HEK293 (cell line): ENCODE data around the gene HAUS2.
"Not testable (repeated sequence)": the region's sequence is repeated elsewhere in the genome, so short reads cannot be mapped to it uniquely, and the experiment has no call there.

Experiments
- CTCF ChIA-PET: fragments of 350-600 bp; formaldehyde crosslinking; extraction: SDS; loops from one replicate; lab custom pipeline; 2021; ENCODE audit warnings: antibody characterized with exemption; lab: Yijun Ruan, JAX
- POLR2A ChIA-PET: fragments of 300-600 bp; formaldehyde crosslinking; extraction: SDS; loops from one replicate; lab custom pipeline; 2020; ENCODE audit warnings: antibody characterized with exemption, inconsistent platforms; lab: Yijun Ruan, JAX
- H3K27ac ChIP-seq: fragments of 200-500 bp; sonication (Bioruptor generic); 2 replicates; pipeline ENCODE4 v1.5.1; 2014; ENCODE audit warnings: low read depth, low read length, control low read depth, inconsistent platforms; ENCODE audit errors: extremely low read depth
- H3K36me3 ChIP-seq, 2 experiments: fragments of 200-500 bp in 1 of 2; sonication (Bioruptor generic) in 1 of 2; 1 replicate in 1 of 2; 2 replicates in 1 of 2; pipeline ENCODE4 v1.5.1; 2014 to 2017; ENCODE audit warnings: inconsistent platforms in 2 of 2, low read length in 2 of 2; ENCODE audit not compliant: control insufficient read depth in 2 of 2, insufficient read depth in 1 of 2
- H3K4me1 ChIP-seq: fragments of 200-500 bp; sonication (Bioruptor generic); 2 replicates; pipeline ENCODE4 v1.5.1; 2014; ENCODE audit warnings: mild to moderate bottlenecking, low read length, inconsistent platforms; ENCODE audit not compliant: control insufficient read depth, insufficient read depth
- H3K4me3 ChIP-seq: 2 replicates; pipeline ENCODE4 v1.5.1; 2011; ENCODE audit warnings: low read depth, mild to moderate bottlenecking, control low read depth, low read length, moderate library complexity
- H3K9me3 ChIP-seq: fragments of 200-500 bp; sonication (Bioruptor generic); 2 replicates; pipeline ENCODE4 v1.5.1; 2014; ENCODE audit warnings: low read depth, low read length, inconsistent platforms; ENCODE audit not compliant: control insufficient read depth, insufficient read depth
- KLF9 ChIP-seq: fragments of 450-650 bp; formaldehyde crosslinking; IDR thresholded peaks from 2 replicates; pipeline ENCODE4 v1.5.1; 2016; ENCODE audit warnings: missing biosample characterization, missing genetic modification characterization, low read depth
- SCRT2 ChIP-seq: fragments of 450-650 bp; formaldehyde crosslinking; IDR thresholded peaks from 2 replicates; pipeline ENCODE4 v1.5.1; 2016; ENCODE audit warnings: missing biosample characterization, missing genetic modification characterization
- ZNF174 ChIP-seq: fragments of 450-650 bp; formaldehyde crosslinking; IDR thresholded peaks from 2 replicates; pipeline ENCODE4 v1.5.0; 2017; ENCODE audit warnings: missing biosample characterization, mild to moderate bottlenecking, missing genetic modification characterization
- ZNF221 ChIP-seq: fragments of 450-650 bp; formaldehyde crosslinking; IDR thresholded peaks from 2 replicates; pipeline ENCODE4 v1.5.1; 2017; ENCODE audit warnings: missing biosample characterization, missing genetic modification characterization, borderline replicate concordance
- ZNF223 ChIP-seq: fragments of 450-650 bp; formaldehyde crosslinking; IDR thresholded peaks from 2 replicates; pipeline ENCODE4 v1.5.1; 2016; ENCODE audit warnings: missing biosample characterization, missing genetic modification characterization
- ZNF341 ChIP-seq: fragments of 450-650 bp; formaldehyde crosslinking; IDR thresholded peaks from 2 replicates; pipeline ENCODE4; 2016; ENCODE audit warnings: low read depth, missing biosample characterization, missing genetic modification characterization
- ZNF391 ChIP-seq: fragments of 450-650 bp; formaldehyde crosslinking; IDR thresholded peaks from 2 replicates; pipeline ENCODE4 v1.5.1; 2016; ENCODE audit warnings: low read depth, missing biosample characterization, missing genetic modification characterization, borderline replicate concordance
- ZNF501 ChIP-seq: fragments of 450-650 bp; formaldehyde crosslinking; IDR thresholded peaks from 2 replicates; pipeline ENCODE4 v1.5.1; 2016; ENCODE audit warnings: missing biosample characterization, missing genetic modification characterization
- ZNF529 ChIP-seq: fragments of 450-650 bp; formaldehyde crosslinking; IDR thresholded peaks from 2 replicates; pipeline ENCODE4 v1.5.1; 2017; ENCODE audit warnings: missing genetic modification characterization, missing biosample characterization; ENCODE audit not compliant: insufficient replicate concordance
- ZNF776 ChIP-seq: fragments of 450-650 bp; formaldehyde crosslinking; IDR thresholded peaks from 2 replicates; pipeline ENCODE4 v1.5.0; 2017; ENCODE audit warnings: missing biosample characterization, missing genetic modification characterization, borderline replicate concordance
- ZSCAN30 ChIP-seq: fragments of 450-650 bp; IDR thresholded peaks from 2 replicates; pipeline ENCODE4 v1.5.1; 2018; ENCODE audit warnings: missing biosample characterization, mild to moderate bottlenecking, missing genetic modification characterization, moderate library complexity
- TF ChIP-seq, protein P1 (sequence below): fragments of 450-650 bp; formaldehyde crosslinking; IDR thresholded peaks from 2 replicates; pipeline ENCODE4 v1.5.1; 2016; ENCODE audit warnings: missing biosample characterization, missing genetic modification characterization
- TF ChIP-seq, protein P2 (sequence below): fragments of 450-650 bp; formaldehyde crosslinking; IDR thresholded peaks from 2 replicates; pipeline ENCODE4 v1.5.1; 2016; ENCODE audit warnings: missing biosample characterization, missing genetic modification characterization
- TF ChIP-seq, protein P3 (sequence below): fragments of 450-650 bp; formaldehyde crosslinking; IDR thresholded peaks from 2 replicates; pipeline ENCODE4 v1.5.1; 2016; ENCODE audit warnings: missing biosample characterization, missing genetic modification characterization
- TF ChIP-seq, protein P4 (sequence below): fragments of 450-650 bp; formaldehyde crosslinking; IDR thresholded peaks from 2 replicates; pipeline ENCODE4 v1.5.1; 2016; ENCODE audit warnings: missing biosample characterization, missing genetic modification characterization
- TF ChIP-seq, protein P5 (sequence below): IDR thresholded peaks from 2 replicates; pipeline ENCODE4 v1.6.1; 2011; ENCODE audit warnings: mild to moderate bottlenecking, low read depth, low read length, borderline replicate concordance

HAUS2 gene

DNA sequence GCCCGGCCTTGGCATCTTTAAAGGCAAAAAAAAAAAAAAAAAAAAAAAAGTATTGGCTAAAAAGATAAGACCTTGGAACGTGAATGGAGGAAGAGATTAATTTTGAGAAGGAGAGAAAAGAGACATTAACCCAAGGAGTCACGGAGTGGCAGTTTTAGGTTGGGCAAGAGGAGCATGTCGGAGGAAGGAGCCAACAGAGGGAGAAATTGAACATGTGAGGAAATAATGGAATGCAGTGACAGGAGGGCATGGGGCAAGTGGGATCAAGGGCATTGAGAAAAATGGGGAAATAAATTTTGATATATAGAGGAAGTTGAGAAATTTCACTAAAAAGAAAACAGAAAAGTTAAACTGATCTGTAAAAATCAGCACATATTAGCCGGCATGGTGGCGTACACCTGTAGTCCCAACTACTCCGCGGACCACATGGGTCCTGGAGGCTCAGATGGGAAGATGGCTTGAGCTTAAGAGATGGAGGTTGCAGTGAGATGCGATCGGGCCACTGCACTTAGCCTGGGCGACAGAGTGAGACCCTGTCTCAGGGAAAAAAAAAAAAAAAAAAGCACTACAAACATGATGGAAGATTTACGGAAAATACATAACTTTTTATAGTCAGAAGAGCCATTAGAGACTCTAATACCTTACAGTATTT lies 1.2 kb downstream of the HAUS2 start:
- CTCF ChIA-PET: interaction anchor here (0.7 kb wide), 1 partner anchor 101 kb away, joined by 6 read pairs; no protein-coding TSS in a partner anchor
- no peak for TF ChIP-seq ZNF776 (tag by site-specific recombination)
- TF ChIP-seq, protein P1, sequence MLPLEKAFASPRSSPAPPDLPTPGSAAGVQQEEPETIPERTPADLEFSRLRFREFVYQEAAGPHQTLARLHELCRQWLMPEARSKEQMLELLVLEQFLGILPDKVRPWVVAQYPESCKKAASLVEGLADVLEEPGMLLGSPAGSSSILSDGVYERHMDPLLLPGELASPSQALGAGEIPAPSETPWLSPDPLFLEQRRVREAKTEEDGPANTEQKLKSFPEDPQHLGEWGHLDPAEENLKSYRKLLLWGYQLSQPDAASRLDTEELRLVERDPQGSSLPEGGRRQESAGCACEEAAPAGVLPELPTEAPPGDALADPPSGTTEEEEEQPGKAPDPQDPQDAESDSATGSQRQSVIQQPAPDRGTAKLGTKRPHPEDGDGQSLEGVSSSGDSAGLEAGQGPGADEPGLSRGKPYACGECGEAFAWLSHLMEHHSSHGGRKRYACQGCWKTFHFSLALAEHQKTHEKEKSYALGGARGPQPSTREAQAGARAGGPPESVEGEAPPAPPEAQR (tag by site-specific recombination): no peak
- TF ChIP-seq ZNF223 (tag by site-specific recombination): no peak
- no peak for TF ChIP-seq ZNF391 (tag by site-specific recombination)
- TF ChIP-seq, protein P2, sequence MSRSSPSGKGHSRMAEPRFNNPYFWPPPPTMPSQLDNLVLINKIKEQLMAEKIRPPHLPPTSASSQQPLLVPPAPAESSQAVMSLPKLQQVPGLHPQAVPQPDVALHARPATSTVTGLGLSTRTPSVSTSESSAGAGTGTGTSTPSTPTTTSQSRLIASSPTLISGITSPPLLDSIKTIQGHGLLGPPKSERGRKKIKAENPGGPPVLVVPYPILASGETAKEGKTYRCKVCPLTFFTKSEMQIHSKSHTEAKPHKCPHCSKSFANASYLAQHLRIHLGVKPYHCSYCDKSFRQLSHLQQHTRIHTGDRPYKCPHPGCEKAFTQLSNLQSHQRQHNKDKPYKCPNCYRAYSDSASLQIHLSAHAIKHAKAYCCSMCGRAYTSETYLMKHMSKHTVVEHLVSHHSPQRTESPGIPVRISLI (tag by site-specific recombination): 0 out of 2 replicates have a peak, but pooled peaks have one; percentile 30
- TF ChIP-seq, protein P3, sequence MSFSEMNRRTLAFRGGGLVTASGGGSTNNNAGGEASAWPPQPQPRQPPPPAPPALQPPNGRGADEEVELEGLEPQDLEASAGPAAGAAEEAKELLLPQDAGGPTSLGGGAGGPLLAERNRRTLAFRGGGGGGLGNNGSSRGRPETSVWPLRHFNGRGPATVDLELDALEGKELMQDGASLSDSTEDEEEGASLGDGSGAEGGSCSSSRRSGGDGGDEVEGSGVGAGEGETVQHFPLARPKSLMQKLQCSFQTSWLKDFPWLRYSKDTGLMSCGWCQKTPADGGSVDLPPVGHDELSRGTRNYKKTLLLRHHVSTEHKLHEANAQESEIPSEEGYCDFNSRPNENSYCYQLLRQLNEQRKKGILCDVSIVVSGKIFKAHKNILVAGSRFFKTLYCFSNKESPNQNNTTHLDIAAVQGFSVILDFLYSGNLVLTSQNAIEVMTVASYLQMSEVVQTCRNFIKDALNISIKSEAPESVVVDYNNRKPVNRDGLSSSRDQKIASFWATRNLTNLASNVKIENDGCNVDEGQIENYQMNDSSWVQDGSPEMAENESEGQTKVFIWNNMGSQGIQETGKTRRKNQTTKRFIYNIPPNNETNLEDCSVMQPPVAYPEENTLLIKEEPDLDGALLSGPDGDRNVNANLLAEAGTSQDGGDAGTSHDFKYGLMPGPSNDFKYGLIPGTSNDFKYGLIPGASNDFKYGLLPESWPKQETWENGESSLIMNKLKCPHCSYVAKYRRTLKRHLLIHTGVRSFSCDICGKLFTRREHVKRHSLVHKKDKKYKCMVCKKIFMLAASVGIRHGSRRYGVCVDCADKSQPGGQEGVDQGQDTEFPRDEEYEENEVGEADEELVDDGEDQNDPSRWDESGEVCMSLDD (tag by site-specific recombination): no peak
- H3K27ac ChIP-seq: no peak overlapping the region
- H3K4me1 ChIP-seq: no peaks in the 10 kb centered on the region
- POLR2A ChIA-PET: interaction anchor here (0.6 to 2.6 kb wide), 2 partner anchors 25 to 51 kb away, joined by 4 to 16 read pairs; partner anchors contain the start of gene STARD9
- H3K4me3 ChIP-seq: peak overlapping the region; percentile 7
- peaks cover 5 to 17% of the 10 kb centered on the region in 2 experiments; a peak in 1 of 3 replicates for H3K36me3 ChIP-seq
- H3K9me3 ChIP-seq: no peaks in the 10 kb centered on the region

DNA sequence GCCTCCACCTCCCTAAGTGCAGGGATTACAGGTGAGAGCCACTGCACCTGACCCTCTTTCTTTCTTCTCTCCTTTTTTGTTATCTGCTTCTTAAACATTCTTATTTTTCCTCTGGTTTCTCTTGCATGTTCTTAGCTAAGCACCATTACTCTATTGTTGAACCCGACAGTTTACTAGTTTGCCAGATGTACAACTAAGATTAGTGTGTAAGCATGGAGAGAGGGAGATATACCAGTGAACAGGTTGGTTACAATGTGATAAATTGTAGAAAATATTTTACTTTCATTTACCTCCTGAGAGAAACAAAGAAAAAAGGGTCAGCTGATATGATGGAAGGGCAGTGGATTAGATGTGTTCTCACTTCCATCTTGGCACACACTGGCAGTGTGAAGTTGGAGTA lies 4.9 kb downstream of the HAUS2 start:
- POLR2A ChIA-PET: no interaction called here
- no peaks in the 10 kb centered on the region for H3K9me3 ChIP-seq
- TF ChIP-seq ZNF341 (tag by site-specific recombination) (no peak), ZSCAN30 (tag by site-specific recombination) (no peak), SCRT2 (tag by site-specific recombination) (no peak), ZNF223 (tag by site-specific recombination) (no peak), ZNF174 (tag by site-specific recombination) (no peak), ZNF501 (tag by site-specific recombination) (no peak), ZNF529 (tag by site-specific recombination) (no peak), KLF9 (tag by site-specific recombination) (no peak), ZNF221 (no peak)
- TF ChIP-seq, protein P4, sequence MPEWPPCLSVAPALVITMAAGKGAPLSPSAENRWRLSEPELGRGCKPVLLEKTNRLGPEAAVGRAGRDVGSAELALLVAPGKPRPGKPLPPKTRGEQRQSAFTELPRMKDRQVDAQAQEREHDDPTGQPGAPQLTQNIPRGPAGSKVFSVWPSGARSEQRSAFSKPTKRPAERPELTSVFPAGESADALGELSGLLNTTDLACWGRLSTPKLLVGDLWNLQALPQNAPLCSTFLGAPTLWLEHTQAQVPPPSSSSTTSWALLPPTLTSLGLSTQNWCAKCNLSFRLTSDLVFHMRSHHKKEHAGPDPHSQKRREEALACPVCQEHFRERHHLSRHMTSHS: no peak
- TF ChIP-seq, protein P5, sequence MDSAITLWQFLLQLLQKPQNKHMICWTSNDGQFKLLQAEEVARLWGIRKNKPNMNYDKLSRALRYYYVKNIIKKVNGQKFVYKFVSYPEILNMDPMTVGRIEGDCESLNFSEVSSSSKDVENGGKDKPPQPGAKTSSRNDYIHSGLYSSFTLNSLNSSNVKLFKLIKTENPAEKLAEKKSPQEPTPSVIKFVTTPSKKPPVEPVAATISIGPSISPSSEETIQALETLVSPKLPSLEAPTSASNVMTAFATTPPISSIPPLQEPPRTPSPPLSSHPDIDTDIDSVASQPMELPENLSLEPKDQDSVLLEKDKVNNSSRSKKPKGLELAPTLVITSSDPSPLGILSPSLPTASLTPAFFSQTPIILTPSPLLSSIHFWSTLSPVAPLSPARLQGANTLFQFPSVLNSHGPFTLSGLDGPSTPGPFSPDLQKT: no peak
- CTCF ChIA-PET: interaction anchor here (0.6 to 0.7 kb wide), 2 partner anchors 9 to 61 kb away, joined by 3 read pairs; no protein-coding TSS in a partner anchor
- peaks cover 3 to 6% of the 10 kb centered on the region in 2 experiments; a peak in 2 of 3 replicates for H3K36me3 ChIP-seq
- H3K27ac ChIP-seq: no peak overlapping the region
- H3K4me3 ChIP-seq: no peak overlapping the region
- H3K4me1 ChIP-seq: no peaks in the 10 kb centered on the region

DNA sequence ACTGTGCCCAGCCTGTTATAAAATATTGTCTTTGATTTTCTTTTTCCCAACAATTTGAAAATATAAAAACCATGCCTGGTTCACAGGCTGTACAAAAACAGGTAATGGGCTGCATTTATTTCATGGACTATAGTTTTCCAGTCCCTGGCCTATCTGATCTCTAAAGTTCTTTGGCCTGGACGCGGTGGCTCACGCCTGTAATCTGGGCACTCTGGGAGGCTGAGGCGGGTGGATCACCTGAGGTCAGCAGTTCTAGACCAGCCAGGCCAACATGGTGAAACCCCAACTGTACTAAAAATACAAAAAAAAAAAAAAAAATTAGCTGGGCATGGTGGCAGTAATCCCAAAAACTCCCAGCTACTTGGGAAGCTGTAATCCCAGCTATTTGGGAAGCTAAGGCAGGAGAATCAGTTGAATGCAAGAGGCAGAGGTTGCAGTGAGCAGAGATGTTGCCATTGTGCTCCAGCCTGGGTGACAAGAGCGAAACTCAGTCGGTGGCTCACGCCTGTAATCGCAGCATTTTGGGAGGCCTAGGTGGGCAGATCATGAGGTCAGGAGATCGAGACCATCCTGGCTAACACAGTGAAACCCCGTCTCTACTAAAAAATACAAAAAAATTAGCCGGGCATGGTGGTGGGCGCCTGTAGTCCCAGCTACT lies 8.0 kb downstream of the HAUS2 start:
- CTCF ChIA-PET: not testable (repeated sequence)

More for the DNA sequence above, 8.0 kb downstream of the HAUS2 start:
- H3K4me3 ChIP-seq, H3K9me3 ChIP-seq, H3K27ac ChIP-seq, H3K4me1 ChIP-seq: not testable (repeated sequence)
- POLR2A ChIA-PET: interaction anchor here (0.9 kb wide), 1 partner anchor 9 kb away, joined by 4 read pairs; no protein-coding TSS in a partner anchor
- H3K36me3 ChIP-seq: peaks cover 16 to 35% of the 10 kb centered on the region in 2 experiments; a peak in 2 of 3 replicates
